Sigmoid colon (tissue), 7 donors: ENCODE results near the gene ZNF771. TPM values are rescaled to one million over a fixed set of nuclear protein-coding genes. Genes with fewer than 3 reads are reported as not detected.
"Not testable (repeated sequence)": the region's sequence is repeated elsewhere in the genome, so short reads cannot be mapped to it uniquely, and the experiment has no call there.

Experiments used
- DNase-seq: peaks from one replicate; pipeline ENCODE4 v3.0.0-alpha.2; 2019
- H3K27ac ChIP-seq, 4 donors: fragments of 200-600 bp; sonication (generic); one replicate each; pipeline ENCODE4 v1.5.1; 2016 to 2019; ENCODE audit warnings: mild to moderate bottlenecking in 1 of 4
- H3K27me3 ChIP-seq, 3 donors: fragments of 200-600 bp; sonication (generic); one replicate each; pipeline ENCODE4 v1.5.1; 2019; ENCODE audit warnings: mild to moderate bottlenecking in 1 of 3
- H3K36me3 ChIP-seq, 4 donors: fragments of 200-600 bp; sonication (generic); one replicate each; pipeline ENCODE4 v1.5.1; 2016 to 2019
- H3K4me1 ChIP-seq, 4 donors: fragments of 200-600 bp; sonication (generic); one replicate each; pipeline ENCODE4 v1.5.1; 2017 to 2019
- H3K4me3 ChIP-seq, 4 donors: fragments of 200-600 bp; sonication (generic); one replicate each; pipeline ENCODE4 v1.5.1; 2017 to 2019; ENCODE audit warnings: mild to moderate bottlenecking in 2 of 4, moderate library complexity in 1 of 4
- H3K9me3 ChIP-seq, 4 donors: fragments of 200-600 bp in 3 of 4; sonication (generic) in 3 of 4; one replicate each; pipeline versions ENCODE4 v1.5.1 to v1.6.1; 2013 to 2019
- EP300 ChIP-seq, 4 donors: sonication (generic); formaldehyde crosslinking; IDR thresholded peaks; one replicate each; pipeline ENCODE4 v1.6.1; 2017; ENCODE audit warnings: antibody characterized with exemption in 4 of 4
- POLR2A ChIP-seq, 2 donors: fragments of 450-650 bp; IDR thresholded peaks; one replicate each; pipeline ENCODE4 v1.6.1; 2016; ENCODE audit warnings: antibody characterized with exemption in 2 of 2, mild to moderate bottlenecking in 2 of 2, moderate library complexity in 2 of 2
- POLR2AphosphoS5 ChIP-seq, 4 donors: sonication (generic); formaldehyde crosslinking; IDR thresholded peaks; one replicate each; pipeline ENCODE4 v1.6.1; 2017; ENCODE audit warnings: antibody characterized with exemption in 4 of 4
- WGBS, 2 donors: extraction: QIAGEN DNeasy Blood & Tissue Kit; methylation state at CpG; one replicate each; pipeline ENCODE4 v1.1.7; 2013; 5-methylcytosine and 5-hydroxymethylcytosine counted together
- intact Hi-C: fragments of 100-400 bp; cut with DNase I; formaldehyde crosslinking; loops from one replicate; pipeline ENCODE4 v1.15.1; 2023
- polyA plus RNA-seq, 3 donors: library from polyadenylated mRNA; stranded (reverse); fragments of 200-250 nt; gene quantifications; one replicate each; pipeline ENCODE4 v1.2.3, GENCODE V29; 2013
- total RNA-seq, 4 donors: library from RNA; depleted of rRNA; stranded (reverse); fragments of >200 nt; gene quantifications; one replicate each; pipeline ENCODE4 v1.1.0, GENCODE V29; 2016
- TF ChIP-seq, protein P1 (sequence below), 4 experiments: fragments of 450-650 bp in 3 of 4; fragments of 200-600 bp in 1 of 4; IDR thresholded peaks; one replicate each; pipeline ENCODE4 v1.5.1; 2016 to 2019; ENCODE audit warnings: antibody characterized with exemption in 4 of 4, mild to moderate bottlenecking in 3 of 4, moderate library complexity in 2 of 4
- donor health status: healthy with polysubstance abuse.
- donor health status: Bipolar disorder and iron deficiency.
- donor health status: healthy.

ZNF771 gene
- total and polyA plus RNA-seq, 7 donors, result 2.5 to 30.7 (median 17.4) TPM

GRCh38 chr16:30394592-30395154, 12.7 kb upstream of the ZNF771 start:
- Histone ChIP-seq H3K36me3 (peaks cover 10 to 19% (median 12%) of the 10 kb centered on the region in 4 donors), H3K27ac (peak overlapping the region; percentile 85 to 91 (median 86)), H3K4me1 (peaks cover 0 to 40% (median 39%) of the 10 kb centered on the region in 4 donors), H3K9me3 (no peaks in the 10 kb centered on the region), H3K27me3 (no peaks in the 10 kb centered on the region), H3K4me3 (peak overlapping the region; percentile 73 to 95 (median 84))
- 16 to 26% methylated on average over 31 of the region's 31 CpGs for WGBS, 2 donors
- no peak for TF ChIP-seq POLR2A (IDR thresholded peaks at IDR 0.05)
- TF ChIP-seq POLR2AphosphoS5 (IDR thresholded peaks at IDR 0.05), result no peak
- TF ChIP-seq, protein P1, sequence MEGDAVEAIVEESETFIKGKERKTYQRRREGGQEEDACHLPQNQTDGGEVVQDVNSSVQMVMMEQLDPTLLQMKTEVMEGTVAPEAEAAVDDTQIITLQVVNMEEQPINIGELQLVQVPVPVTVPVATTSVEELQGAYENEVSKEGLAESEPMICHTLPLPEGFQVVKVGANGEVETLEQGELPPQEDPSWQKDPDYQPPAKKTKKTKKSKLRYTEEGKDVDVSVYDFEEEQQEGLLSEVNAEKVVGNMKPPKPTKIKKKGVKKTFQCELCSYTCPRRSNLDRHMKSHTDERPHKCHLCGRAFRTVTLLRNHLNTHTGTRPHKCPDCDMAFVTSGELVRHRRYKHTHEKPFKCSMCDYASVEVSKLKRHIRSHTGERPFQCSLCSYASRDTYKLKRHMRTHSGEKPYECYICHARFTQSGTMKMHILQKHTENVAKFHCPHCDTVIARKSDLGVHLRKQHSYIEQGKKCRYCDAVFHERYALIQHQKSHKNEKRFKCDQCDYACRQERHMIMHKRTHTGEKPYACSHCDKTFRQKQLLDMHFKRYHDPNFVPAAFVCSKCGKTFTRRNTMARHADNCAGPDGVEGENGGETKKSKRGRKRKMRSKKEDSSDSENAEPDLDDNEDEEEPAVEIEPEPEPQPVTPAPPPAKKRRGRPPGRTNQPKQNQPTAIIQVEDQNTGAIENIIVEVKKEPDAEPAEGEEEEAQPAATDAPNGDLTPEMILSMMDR (IDR thresholded peaks at IDR 0.05), result no peak
- TF ChIP-seq EP300 (IDR thresholded peaks at IDR 0.05), result no peak
- intact Hi-C loops, result loop anchor here (2.0 kb wide), 1 partner anchor 16 kb away; no protein-coding TSS in a partner anchor
- no peak for DNase-seq

GRCh38 chr16:30395155-30395991, 12.0 kb upstream of the ZNF771 start, which contains the start of gene ZNF48:
Gene ZNF48 (plus strand): TSS chr16:30395420. CDS start chr16:30395795, 375 bp downstream.
- Histone ChIP-seq H3K27ac (peak within 1 kb of the TSS; percentile 85 to 91 (median 86)), H3K27me3 (no peaks in the 10 kb centered on the region), H3K9me3 (no peaks in the 10 kb centered on the region), H3K4me1 (peaks cover 0 to 45% (median 43%) of the 10 kb centered on the region in 4 donors), H3K36me3 (peaks cover 10 to 19% (median 12%) of the 10 kb centered on the region in 4 donors), H3K4me3 (peak within 1 kb of the TSS; percentile 73 to 95 (median 84))
- TF ChIP-seq, protein P1 (IDR thresholded peaks at IDR 0.05), result peak in 1 of 4 experiments; percentile 23
- TF ChIP-seq EP300 (IDR thresholded peaks at IDR 0.05), result no peak
- TF ChIP-seq POLR2A (IDR thresholded peaks at IDR 0.05), result no peak
- peak in 3 of 4 donors; percentile 51 to 65 (median 52) for TF ChIP-seq POLR2AphosphoS5 (IDR thresholded peaks at IDR 0.05)
- peak; percentile 94 for DNase-seq
- intact Hi-C loops, result loop anchor here (2.0 kb wide), 1 partner anchor 17 kb away; no protein-coding TSS in a partner anchor
- 0 to 1% methylated on average over 103 of the region's 103 CpGs for WGBS, 2 donors

DNA sequence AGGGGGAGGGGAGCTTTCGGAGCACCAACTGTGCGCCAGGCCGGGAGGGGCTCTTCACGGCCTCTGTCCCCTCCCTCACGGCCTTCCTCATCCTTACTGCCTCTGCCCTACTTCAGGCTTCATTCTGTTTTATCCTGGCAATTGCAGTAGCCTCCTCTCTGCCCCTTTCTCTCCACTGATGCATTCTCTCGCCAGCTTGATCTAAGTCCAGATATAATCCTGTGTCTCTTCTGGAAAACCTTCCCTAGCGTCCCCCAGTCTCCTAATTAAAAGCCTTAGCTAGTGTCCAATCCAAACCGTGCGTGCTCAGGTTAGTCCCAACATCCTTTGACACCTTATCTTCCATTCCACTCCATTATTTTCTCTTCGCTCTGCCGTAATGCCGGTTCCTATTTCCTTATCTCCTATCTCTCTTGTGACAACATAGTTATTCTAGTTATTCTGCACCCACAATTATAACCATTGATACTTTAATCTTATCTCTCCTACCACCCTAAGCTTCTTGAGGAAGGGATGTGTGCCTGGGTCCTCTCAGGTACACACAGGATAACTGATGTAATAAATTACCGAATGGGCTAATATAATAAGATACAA, 11.3 kb upstream of the ZNF771 start:
- Histone ChIP-seq H3K4me1 (peaks cover 0 to 49% (median 45%) of the 10 kb centered on the region in 4 donors), H3K9me3 (no peaks in the 10 kb centered on the region), H3K27ac (peak overlapping the region; percentile 85 to 91 (median 86)), H3K27me3 (no peaks in the 10 kb centered on the region), H3K4me3 (peak overlapping the region; percentile 73 to 95 (median 84)), H3K36me3 (peaks cover 10 to 19% (median 12%) of the 10 kb centered on the region in 4 donors)
- intact Hi-C loops, result loop anchor here (2.0 kb wide), 1 partner anchor 17 kb away; no protein-coding TSS in a partner anchor
- TF ChIP-seq POLR2A (IDR thresholded peaks at IDR 0.05) (no peak), EP300 (IDR thresholded peaks at IDR 0.05) (no peak), POLR2AphosphoS5 (IDR thresholded peaks at IDR 0.05) (no peak)
- TF ChIP-seq, protein P1 (IDR thresholded peaks at IDR 0.05), result no peak
- DNase-seq, result no peak
- 7 to 19% methylated on average over 13 of the region's 13 CpGs for WGBS, 2 donors

- Histone ChIP-seq H3K4me3 (peak overlapping the region in 1 of 4 donors; percentile 78), H3K36me3 (peaks cover 10 to 19% (median 12%) of the 10 kb centered on the region in 4 donors), H3K4me1 (peaks cover 0 to 50% (median 46%) of the 10 kb centered on the region in 4 donors), H3K27ac (peak overlapping the region in 1 of 4 donors; percentile 86)
- intact Hi-C loops, DNase-seq, H3K9me3 ChIP-seq, H3K27me3 ChIP-seq: not testable (repeated sequence)
- 49 to 71% methylated on average over 4 of the region's 4 CpGs for WGBS, 2 donors
These were observed 10.8 kb upstream of the ZNF771 start for GRCh38 chr16:30396627-30397026.
